Parathyroid adenoma (tissue), 2 donors: ENCODE results near the gene PARD6A.

Experiments used
- H2AFZ ChIP-seq: fragments of 300-600 bp; sonication (generic); one replicate; pipeline ENCODE4 v1.7.0; 2017; ENCODE audit warnings: antibody characterized with exemption, mild to moderate bottlenecking
- H3K27ac ChIP-seq: fragments of 300-600 bp; sonication (generic); one replicate; pipeline ENCODE4 v1.7.0; 2017
- H3K27me3 ChIP-seq: fragments of 300-600 bp; sonication (generic); one replicate; pipeline ENCODE4 v1.7.0; 2017; ENCODE audit warnings: low read length; ENCODE audit not compliant: control insufficient read depth, insufficient read depth
- H3K36me3 ChIP-seq: fragments of 300-600 bp; sonication (generic); one replicate; pipeline ENCODE4 v1.7.0; 2017; ENCODE audit warnings: low read length; ENCODE audit not compliant: control insufficient read depth, insufficient read depth
- H3K4me1 ChIP-seq: fragments of 300-600 bp; sonication (generic); one replicate; pipeline ENCODE4 v1.7.0; 2017; ENCODE audit warnings: control low read depth
- H3K4me2 ChIP-seq: fragments of 300-600 bp; sonication (generic); one replicate; pipeline ENCODE4 v1.7.0; 2017; ENCODE audit warnings: low read length
- H3K4me3 ChIP-seq: fragments of 300-600 bp; sonication (generic); one replicate; pipeline ENCODE4 v1.7.0; 2017; ENCODE audit warnings: low read depth, low read length
- H3K79me2 ChIP-seq: fragments of 300-600 bp; sonication (generic); one replicate; pipeline ENCODE4 v1.7.0; 2017; ENCODE audit warnings: control low read depth
- H3K9ac ChIP-seq: fragments of 300-600 bp; sonication (generic); one replicate; pipeline ENCODE4 v1.7.0; 2017; ENCODE audit warnings: mild to moderate bottlenecking
- H3K9me3 ChIP-seq: fragments of 300-600 bp; sonication (generic); one replicate; pipeline ENCODE4 v1.7.0; 2017; ENCODE audit warnings: low read length; ENCODE audit not compliant: control insufficient read depth
- CTCF ChIP-seq: fragments of 300-600 bp; sonication (generic); IDR thresholded peaks from one replicate; pipeline ENCODE4 v1.7.0; 2017; ENCODE audit warnings: antibody characterized with exemption, mild to moderate bottlenecking
- donor health status: primary hyperparathyroidism.

Gene PARD6A

GRCh38 chr16:67655363-67655762 lies 5.4 kb upstream of the PARD6A start:
- Histone ChIP-seq H3K4me1 (no peaks in the 10 kb centered on the region), H2AFZ (no peak overlapping the region), H3K36me3 (no peaks in the 10 kb centered on the region), H3K79me2 (no peaks in the 10 kb centered on the region), H3K4me3 (no peak overlapping the region), H3K27ac (no peak overlapping the region), H3K27me3 (no peaks in the 10 kb centered on the region), H3K9ac (no peak overlapping the region), H3K4me2 (no peak overlapping the region), H3K9me3 (no peaks in the 10 kb centered on the region)
- no peak for TF ChIP-seq CTCF

GRCh38 chr16:67656344-67657016 lies 4.3 kb upstream of the PARD6A start:
- no peak overlapping the region for H3K4me2 ChIP-seq
- no peak for TF ChIP-seq CTCF
- no peak overlapping the region for H3K27ac ChIP-seq
- no peaks in the 10 kb centered on the region for H3K27me3 ChIP-seq
- H3K4me3 ChIP-seq, result no peak overlapping the region
- no peaks in the 10 kb centered on the region for H3K79me2 ChIP-seq
- H2AFZ ChIP-seq, result no peak overlapping the region
- H3K36me3 ChIP-seq, result no peaks in the 10 kb centered on the region
- no peak overlapping the region for H3K9ac ChIP-seq
- peaks cover 4% of the 10 kb centered on the region for H3K4me1 ChIP-seq
- no peaks in the 10 kb centered on the region for H3K9me3 ChIP-seq

- Histone ChIP-seq H3K27me3 (no peaks in the 10 kb centered on the region), H3K4me3 (no peak overlapping the region), H3K9ac (no peak overlapping the region), H3K36me3 (no peaks in the 10 kb centered on the region), H3K79me2 (no peaks in the 10 kb centered on the region), H3K4me1 (peaks cover 5% of the 10 kb centered on the region), H3K4me2 (no peak overlapping the region), H3K9me3 (no peaks in the 10 kb centered on the region), H2AFZ (no peak overlapping the region), H3K27ac (no peak overlapping the region)
- TF ChIP-seq CTCF, result no peak
Observed at GRCh38 chr16:67657017-67657608, 3.6 kb upstream of the PARD6A start.

- H2AFZ ChIP-seq, result no peak overlapping the region
- H3K27me3 ChIP-seq, result no peaks in the 10 kb centered on the region
- H3K9ac ChIP-seq, result no peak overlapping the region
- H3K4me3 ChIP-seq, result no peak overlapping the region
- no peaks in the 10 kb centered on the region for H3K79me2 ChIP-seq
- no peak overlapping the region for H3K4me2 ChIP-seq
- no peaks in the 10 kb centered on the region for H3K9me3 ChIP-seq
- no peak for TF ChIP-seq CTCF
- H3K4me1 ChIP-seq, result peaks cover 5% of the 10 kb centered on the region
- no peak overlapping the region for H3K27ac ChIP-seq
- no peaks in the 10 kb centered on the region for H3K36me3 ChIP-seq
Observed at GRCh38 chr16:67657751-67658518, 2.8 kb upstream of the PARD6A start.
